Spleen (tissue), 7 donors: ENCODE measurements around the gene ZDHHC11.

Source experiments
- CTCF ChIP-seq, 11 experiments: fragments of 200-600 bp in 7 of 11; fragments of 450-650 bp in 4 of 11; sonication (generic) in 4 of 11; IDR thresholded peaks in 8 of 11; conservative IDR thresholded peaks in 3 of 11; 1 replicate in 7 of 11; 2 replicates in 4 of 11; pipeline versions ENCODE4 v1.4.0 to v1.8.0; 2016 to 2021; ENCODE audit warnings: antibody characterized with exemption in 11 of 11, inconsistent platforms in 4 of 11, mild to moderate bottlenecking in 1 of 11
- POLR2A ChIP-seq, 3 donors: fragments of 450-650 bp; IDR thresholded peaks; one replicate each; pipeline ENCODE4 v1.5.1; 2017; ENCODE audit warnings: antibody characterized with exemption in 3 of 3, mild to moderate bottlenecking in 1 of 3
- POLR2AphosphoS5 ChIP-seq, 3 donors: sonication (generic); formaldehyde crosslinking; IDR thresholded peaks; one replicate each; pipeline ENCODE4 v1.5.1; 2017; ENCODE audit warnings: antibody characterized with exemption in 3 of 3
- donor health status: DM: no; HTN: no; CAD: no; lungs with moderate emphysema.
- donor health status: DM: no; HTN: no; CAD: no.
- donor health status: DM: no; HTN: no; CAD: no.

- no peak for TF ChIP-seq CTCF (IDR thresholded peaks at IDR 0.05 in 8 of 11, conservative IDR thresholded peaks at IDR 0.05 in 3 of 11)
- TF ChIP-seq POLR2A (IDR thresholded peaks at IDR 0.05): no peak
- TF ChIP-seq POLR2AphosphoS5 (IDR thresholded peaks at IDR 0.05): no peak
Measured at GRCh38 chr5:870956-871355, 20.2 kb upstream of the ZDHHC11 start.
